GM18873 (cell line): ENCODE data around the gene SLC49A4.

ENCODE experiments used
- ATAC-seq: cut with Tn5 transposase; IDR thresholded peaks from one replicate; pipeline ENCODE4 v1.9.1; 2021; ENCODE audit warnings: mild to moderate bottlenecking, moderate library complexity, moderate number of reproducible peaks; ENCODE audit not compliant: unreplicated experiment, low FRiP score

The SLC49A4 gene

DNA sequence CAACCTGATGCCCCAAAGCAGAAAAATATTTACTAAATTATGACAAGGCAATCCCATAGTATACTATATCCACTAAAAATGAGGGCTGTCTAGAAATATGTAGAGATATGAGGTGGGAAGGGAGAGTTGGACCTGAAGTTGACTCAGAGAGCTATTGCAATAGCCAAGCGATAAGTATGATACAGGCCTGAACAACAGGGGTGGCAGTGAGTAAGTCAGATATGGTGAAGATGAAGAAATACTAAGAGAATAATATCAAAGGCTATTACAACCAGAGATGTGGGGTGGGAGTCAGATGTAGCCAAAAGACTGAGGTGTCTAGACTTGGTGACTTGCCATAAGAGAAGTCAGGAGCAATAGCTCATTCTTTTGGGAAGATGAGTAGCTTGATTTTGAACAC is 10.4 kb upstream of the SLC49A4 start:
- no peak for ATAC-seq

GRCh38 chr3:122785231-122785630 is 9.6 kb upstream of the SLC49A4 start:
- no peak for ATAC-seq

GRCh38 chr3:122786066-122786465 is 8.8 kb upstream of the SLC49A4 start:
- no peak for ATAC-seq

DNA sequence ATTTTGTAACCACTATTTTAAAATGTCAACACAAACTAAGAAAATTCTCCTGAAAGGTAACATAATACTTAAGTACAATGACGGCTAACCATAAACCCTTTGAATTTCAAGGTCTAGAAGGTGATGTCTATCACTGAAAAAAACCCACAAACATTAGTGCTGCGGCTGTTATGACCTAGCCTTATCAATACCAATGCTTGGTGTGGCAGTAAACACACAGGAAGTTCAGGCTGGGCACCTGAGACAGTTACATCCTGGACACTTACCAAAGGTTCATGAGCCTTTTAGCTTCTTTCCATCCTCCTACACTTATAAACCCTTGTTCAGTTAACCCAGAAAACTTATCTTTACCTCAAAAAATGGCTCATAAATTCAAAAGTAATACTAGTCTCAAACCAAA is 7.0 kb upstream of the SLC49A4 start:
- ATAC-seq: no peak

DNA sequence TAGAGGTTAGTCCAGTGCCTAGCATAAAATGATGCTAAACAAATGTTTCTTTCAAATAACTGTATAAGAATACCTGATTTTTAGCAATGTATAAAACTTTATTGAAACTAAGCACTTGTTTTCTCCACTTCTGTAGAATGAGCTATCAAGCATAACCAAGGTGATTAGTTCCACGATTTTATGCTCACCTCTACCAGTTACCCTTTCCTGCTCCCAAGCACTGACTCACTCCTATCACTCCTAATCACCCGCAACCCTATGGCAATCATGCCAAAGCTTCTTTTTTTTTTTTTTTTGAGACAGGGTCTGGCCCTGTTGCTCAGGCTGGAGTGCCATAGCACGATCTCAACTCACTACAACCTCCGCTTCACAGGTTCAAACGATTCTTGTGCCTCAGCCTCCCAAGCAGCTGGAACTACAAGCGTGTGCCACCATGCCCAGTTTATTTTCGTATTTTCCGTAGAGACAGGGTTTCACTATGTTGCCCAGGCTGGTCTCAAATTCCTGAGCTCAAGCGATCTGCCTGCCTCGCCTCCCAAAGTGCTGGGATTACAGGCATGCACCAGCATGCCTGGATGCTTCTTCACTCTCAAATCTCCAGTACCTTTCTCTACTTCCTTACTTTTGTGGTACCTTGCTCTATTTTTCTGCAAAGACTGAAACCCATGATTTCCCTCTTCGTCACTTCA is 5.1 kb upstream of the SLC49A4 start:
- no peak for ATAC-seq

DNA sequence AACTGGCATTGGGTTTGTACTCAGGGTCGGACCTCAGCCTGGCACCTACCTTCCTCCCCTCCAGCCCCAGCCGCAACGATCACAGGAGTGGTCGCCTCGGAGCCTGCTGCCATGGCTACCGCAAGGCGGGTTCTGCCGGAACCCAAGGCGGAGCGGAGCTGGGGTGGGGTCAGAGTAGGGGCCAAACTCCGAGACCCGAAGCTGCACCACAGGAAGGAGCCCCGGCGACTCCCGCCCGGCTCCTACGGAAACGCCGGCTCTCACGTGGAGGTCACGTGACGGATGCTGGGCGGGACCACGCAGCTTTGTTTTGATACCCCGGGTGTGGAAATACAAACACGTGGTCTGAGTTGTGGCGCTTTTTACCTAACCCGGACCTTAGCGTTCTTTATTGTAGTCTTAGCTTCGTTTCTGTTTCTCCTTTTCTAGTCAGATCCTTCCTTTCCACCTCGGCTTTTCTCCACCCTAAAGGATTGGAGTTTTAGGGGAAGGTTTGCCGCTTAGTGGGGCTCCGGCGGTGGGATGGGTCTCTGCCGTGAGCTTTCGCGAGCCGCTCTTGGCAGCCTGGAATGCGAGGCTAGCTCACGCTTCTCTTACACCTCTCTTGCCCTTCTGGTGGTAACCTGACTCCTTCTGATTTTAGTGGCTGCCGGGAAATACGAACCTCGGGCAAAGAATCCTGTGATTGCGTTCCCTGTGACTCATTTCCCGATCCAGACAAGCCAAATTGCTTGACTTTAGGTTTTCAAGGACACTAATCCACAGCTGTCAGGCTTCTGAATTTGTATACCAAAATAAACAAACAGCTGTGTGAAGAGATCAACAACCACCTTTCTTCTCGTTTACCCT is 1.1 kb upstream of the SLC49A4 start, which contains the start of gene HSPBAP1:
TSS of gene HSPBAP1 (minus strand) at position 264 of the 849 bp plus-strand sequence. CDS start at position 113, 151 bp downstream.
- no peak for ATAC-seq

GRCh38 chr3:122794483-122794778 is 438 bp upstream of the SLC49A4 start:
- no peak for ATAC-seq

GRCh38 chr3:122795674-122796195 is 866 bp downstream of the SLC49A4 start:
- ATAC-seq: no peak

DNA sequence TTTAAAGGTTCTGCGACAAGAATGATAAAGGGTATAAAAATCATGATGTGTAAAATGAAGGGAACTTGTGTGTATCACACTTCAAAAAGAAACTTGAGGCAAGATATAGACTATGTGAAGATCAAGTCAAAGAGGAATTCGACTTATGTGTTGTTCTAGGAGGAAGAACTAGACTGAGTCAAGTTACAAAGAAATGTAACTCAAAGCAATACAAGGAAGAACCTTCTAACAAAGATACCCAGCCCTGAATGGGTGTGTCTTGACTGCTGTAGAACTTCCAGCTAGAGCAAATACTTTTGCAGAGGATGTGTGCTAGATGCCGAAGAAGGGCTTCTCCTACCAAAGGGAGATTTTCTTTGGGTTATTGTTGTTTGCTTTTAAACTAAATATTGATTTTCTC is 2.4 kb downstream of the SLC49A4 start:
- ATAC-seq: no peak

- no peak for ATAC-seq
Measured at GRCh38 chr3:122799322-122799721, 4.5 kb downstream of the SLC49A4 start.

DNA sequence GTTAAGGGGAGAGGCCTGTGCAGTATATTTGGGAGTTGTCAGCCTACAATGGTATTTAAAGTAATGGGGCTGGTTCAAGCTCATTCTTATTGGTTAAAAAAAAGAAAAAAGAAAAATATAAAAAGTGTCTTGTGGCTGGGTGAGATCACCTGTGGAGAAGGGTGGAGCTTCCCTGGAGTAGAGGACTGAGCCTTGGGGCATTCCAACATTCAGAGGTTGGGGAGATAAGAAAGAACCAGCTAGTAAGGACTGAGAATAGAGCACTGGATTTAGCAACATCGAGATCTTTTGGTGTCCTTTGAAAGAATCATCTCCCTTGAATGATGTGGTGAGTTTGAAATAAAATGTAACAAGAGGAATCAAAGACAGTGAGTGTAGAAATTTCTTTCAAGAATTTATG is 5.2 kb downstream of the SLC49A4 start:
- no peak for ATAC-seq

DNA sequence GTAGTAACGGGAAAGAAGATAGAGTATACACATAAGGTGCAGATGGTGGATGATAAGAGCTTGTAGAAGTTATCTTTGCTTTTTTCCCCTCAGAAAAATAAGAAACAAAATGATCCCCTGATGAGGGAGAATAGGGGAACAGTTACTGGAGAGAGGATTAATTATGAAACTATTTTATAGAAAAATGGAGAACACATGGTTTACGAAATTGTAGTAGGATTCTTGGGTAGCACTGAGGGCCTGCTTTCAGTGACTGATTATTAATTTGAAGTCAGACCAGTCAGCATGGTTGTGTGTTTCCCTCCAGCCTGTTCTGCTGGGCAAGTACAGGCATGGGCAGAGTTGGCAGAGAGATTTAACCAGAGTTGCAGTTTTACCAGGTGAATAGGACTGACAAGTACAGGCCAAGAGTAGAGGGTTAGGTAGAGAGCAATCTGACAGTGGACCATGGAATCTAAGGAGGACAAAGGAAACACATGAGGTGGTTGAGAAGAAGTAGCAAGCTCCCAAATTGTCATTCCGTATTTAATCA is 5.9 kb downstream of the SLC49A4 start:
- ATAC-seq: no peak

- ATAC-seq: no peak
Measured at GRCh38 chr3:122802323-122802722, 7.5 kb downstream of the SLC49A4 start.

- no peak for ATAC-seq
Measured at GRCh38 chr3:122803977-122804376, 9.1 kb downstream of the SLC49A4 start.

DNA sequence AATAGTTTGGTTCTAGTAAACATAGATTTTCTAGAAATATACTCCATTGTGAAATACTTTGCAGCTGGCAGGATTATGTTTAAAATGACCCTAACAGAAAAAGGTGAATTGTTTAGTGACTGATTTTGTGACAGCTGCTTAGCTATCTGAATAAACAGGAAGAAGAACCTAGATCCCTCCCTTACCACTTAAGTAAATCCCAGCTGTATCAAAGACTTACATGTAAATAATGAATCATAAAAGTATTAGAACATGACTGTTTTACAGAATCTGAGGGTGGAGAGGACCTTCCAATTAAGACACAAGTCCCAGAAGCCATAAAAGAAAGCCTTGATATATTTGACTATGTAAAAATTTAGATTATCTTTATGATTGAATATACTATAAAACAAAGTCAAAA is 15.9 kb downstream of the SLC49A4 start:
- no peak for ATAC-seq

GRCh38 chr3:122816587-122816986 is 21.7 kb downstream of the SLC49A4 start:
- ATAC-seq: no peak

DNA sequence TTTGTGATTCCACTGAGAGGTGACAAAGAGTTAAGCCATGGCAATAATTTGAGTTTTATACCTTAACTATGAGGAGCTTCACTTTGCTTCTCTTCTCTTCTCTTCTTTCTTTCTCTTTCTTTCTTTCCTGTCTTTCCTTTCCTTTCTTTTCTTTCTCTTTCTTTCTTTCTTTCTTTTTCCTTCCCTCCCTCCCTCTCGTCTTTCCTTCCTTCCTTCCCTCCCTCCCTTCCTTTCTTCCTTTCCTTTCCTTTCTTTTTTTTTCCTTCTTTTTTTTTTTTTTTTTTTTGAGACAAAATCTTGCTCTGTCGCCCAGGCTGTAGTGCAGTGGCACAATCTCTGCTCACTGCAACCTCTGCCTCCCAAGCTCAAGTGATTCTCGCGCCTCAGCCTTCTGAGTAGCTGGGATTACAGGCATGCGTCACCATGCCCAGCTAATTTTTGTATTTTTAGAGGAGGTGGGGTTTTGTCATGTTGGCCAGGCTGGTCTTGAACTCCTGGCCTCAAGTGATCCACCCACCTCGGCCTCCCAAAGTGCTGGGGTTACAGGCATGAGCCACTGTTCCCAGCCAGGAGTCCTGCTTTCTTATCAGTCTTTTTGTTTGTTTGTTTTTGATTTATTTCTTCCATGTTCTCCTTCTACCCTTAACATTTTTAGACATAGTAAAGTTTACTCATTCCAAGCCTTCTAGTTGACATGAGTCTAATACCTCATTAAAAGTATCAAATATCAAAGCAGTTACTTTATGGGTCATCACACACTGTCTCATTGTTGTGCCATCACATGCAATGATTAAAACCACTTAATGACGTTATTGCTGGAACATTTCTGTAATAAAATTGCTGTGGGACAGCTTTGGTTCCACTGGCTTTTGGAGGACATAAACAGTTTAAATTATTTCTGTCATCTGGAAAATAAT is 29.9 kb downstream of the SLC49A4 start:
- no peak for ATAC-seq

DNA sequence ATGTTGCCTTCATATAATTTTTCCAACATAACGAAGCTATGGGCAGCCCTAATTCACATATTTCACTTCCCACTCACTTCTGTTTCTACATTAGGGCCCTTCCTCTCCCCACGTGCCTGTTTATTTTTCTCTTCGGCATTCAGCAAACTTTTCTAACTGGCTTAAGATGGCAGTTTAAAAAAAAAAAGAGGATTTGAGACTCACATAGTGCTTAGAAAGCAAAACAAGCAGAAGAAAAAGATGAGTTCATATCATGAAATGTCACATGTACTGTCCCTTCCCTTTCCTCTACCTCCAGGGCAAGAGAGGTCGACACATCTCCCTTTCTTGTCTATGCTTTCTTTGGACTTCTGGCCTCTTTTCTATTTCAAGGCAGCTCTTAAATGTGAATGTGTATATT is 30.6 kb downstream of the SLC49A4 start:
- ATAC-seq: no peak

- no peak for ATAC-seq
Measured at GRCh38 chr3:122826278-122826677, 31.4 kb downstream of the SLC49A4 start.

DNA sequence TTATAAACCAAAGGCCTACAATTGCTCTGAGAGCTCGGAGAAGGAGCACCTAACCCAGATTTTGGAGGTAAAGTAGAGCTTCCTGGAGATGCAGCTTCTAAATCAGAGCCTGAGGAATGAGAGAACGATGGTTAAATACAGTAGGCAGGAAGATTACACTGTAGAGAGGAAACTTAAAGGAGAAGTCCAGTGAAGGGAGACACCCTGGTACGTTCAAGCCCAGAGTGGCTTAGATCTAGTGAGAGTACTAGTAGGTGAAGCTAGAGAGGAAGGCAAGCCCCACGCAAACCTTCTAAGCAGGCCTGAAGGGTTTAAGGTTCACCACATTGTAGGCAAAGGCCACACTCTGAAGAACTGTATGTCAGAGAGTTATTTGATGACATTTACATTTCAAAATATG is 33.4 kb downstream of the SLC49A4 start:
- ATAC-seq: no peak
